Neural cell (in vitro differentiated cells): ENCODE measurements around the gene PROX1. TPM values are rescaled to one million over a fixed set of nuclear protein-coding genes. Genes with fewer than 3 reads are reported as not detected.

Experiments
- H2AFZ ChIP-seq: fragments of 200-600, 300-800 bp; sonication (generic), shearing (Covaris generic); 2 replicates; pipeline ENCODE4 v1.6.0; 2014; ENCODE audit warnings: low read depth, mild to moderate bottlenecking, antibody characterized with exemption, low read length, moderate library complexity
- H3F3A ChIP-seq: fragments of 200-600 bp; shearing (Covaris generic); 2 replicates; pipeline ENCODE4 v1.6.1; 2016; ENCODE audit warnings: mild to moderate bottlenecking, moderate library complexity, mixed read lengths, antibody characterized with exemption, low read length; ENCODE audit not compliant: insufficient read depth, poor library complexity, severe bottlenecking
- H3K27ac ChIP-seq: fragments of 200-600, 300-800 bp; sonication (generic), shearing (Covaris generic); 2 replicates; pipeline ENCODE4 v1.5.1; 2014; ENCODE audit warnings: mild to moderate bottlenecking, low read length, moderate library complexity
- H3K27me3 ChIP-seq: fragments of 300-800, 200-600 bp; sonication (generic), shearing (Covaris generic); 2 replicates; pipeline ENCODE4 v1.6.0; 2014; ENCODE audit warnings: mild to moderate bottlenecking, low read depth, low read length, moderate library complexity; ENCODE audit not compliant: insufficient read depth
- H3K36me3 ChIP-seq: fragments of 300-800, 200-600 bp; sonication (generic), shearing (Covaris generic); 2 replicates; pipeline ENCODE4 v1.5.1; 2014; ENCODE audit warnings: mild to moderate bottlenecking, antibody characterized with exemption, low read length, moderate library complexity; ENCODE audit not compliant: insufficient read depth
- H3K4me2 ChIP-seq: fragments of 300-800, 200-600 bp; sonication (generic), shearing (Covaris generic); 2 replicates; pipeline ENCODE4 v1.6.0; 2014; ENCODE audit warnings: mild to moderate bottlenecking, low read length
- H3K4me3 ChIP-seq: fragments of 300-800, 200-600 bp; sonication (generic), shearing (Covaris generic); 2 replicates; pipeline ENCODE4 v1.5.1; 2014; ENCODE audit warnings: mild to moderate bottlenecking, low read length, moderate library complexity
- H3K79me2 ChIP-seq: fragments of 200-600 bp; shearing (Covaris generic); replicated peaks from 2 replicates; pipeline ENCODE4 v1.6.0; 2014; ENCODE audit warnings: mild to moderate bottlenecking, low read length, moderate library complexity; ENCODE audit not compliant: insufficient read depth
- H3K9ac ChIP-seq: fragments of 300-800, 200-600 bp; sonication (generic), shearing (Covaris generic); 2 replicates; pipeline ENCODE4 v1.6.1; 2016; ENCODE audit warnings: mild to moderate bottlenecking, low read length, mixed read lengths
- H3K9me2 ChIP-seq: fragments of 200-600 bp; shearing (Covaris generic); 2 replicates; pipeline ENCODE4 v1.6.1; 2016; ENCODE audit warnings: mild to moderate bottlenecking, low read length, mixed read lengths; ENCODE audit not compliant: insufficient read depth
- H3K9me3 ChIP-seq: fragments of 200-600, 300-800 bp; sonication (generic), shearing (Covaris generic); 2 replicates; pipeline ENCODE4 v1.6.1; 2016; ENCODE audit warnings: mild to moderate bottlenecking, mixed run types, low read length, moderate library complexity, mixed read lengths
- H4K20me1 ChIP-seq: fragments of 200-600 bp; shearing (Covaris generic); 2 replicates; pipeline ENCODE4 v1.6.1; 2016; ENCODE audit warnings: mild to moderate bottlenecking, mixed run types; ENCODE audit not compliant: insufficient read depth
- CTCF ChIP-seq: fragments of 450-650 bp; IDR thresholded peaks from 2 replicates; pipeline ENCODE4 v1.5.1; 2014; ENCODE audit warnings: antibody characterized with exemption, mild to moderate bottlenecking, moderate library complexity; ENCODE audit not compliant: poor library complexity, severe bottlenecking
- EP300 ChIP-seq: fragments of 450-650 bp; conservative IDR thresholded peaks from 2 replicates; pipeline ENCODE4 v1.6.1; 2014; ENCODE audit warnings: antibody characterized with exemption, mild to moderate bottlenecking, moderate library complexity; ENCODE audit not compliant: poor library complexity, severe bottlenecking
- EZH2 ChIP-seq: fragments of 200-600, 300-800 bp; shearing (Covaris generic), sonication (generic); IDR thresholded peaks from 2 replicates; pipeline ENCODE4 v1.6.1; 2014; ENCODE audit warnings: antibody characterized with exemption, low read length, borderline replicate concordance, mild to moderate bottlenecking; ENCODE audit not compliant: insufficient read depth, poor library complexity, severe bottlenecking
- MXI1 ChIP-seq: fragments of 450-650 bp; conservative IDR thresholded peaks from 2 replicates; pipeline ENCODE4 v1.6.1; 2014; ENCODE audit warnings: antibody characterized with exemption, mild to moderate bottlenecking; ENCODE audit not compliant: poor library complexity, severe bottlenecking
- POLR2AphosphoS5 ChIP-seq: IDR thresholded peaks from 2 replicates; pipeline ENCODE4 v1.6.1; 2012
- RAD21 ChIP-seq: fragments of 450-650 bp; conservative IDR thresholded peaks from 2 replicates; pipeline ENCODE4 v1.6.1; 2014; ENCODE audit warnings: antibody characterized with exemption, mild to moderate bottlenecking, moderate library complexity
- REST ChIP-seq: IDR thresholded peaks from 2 replicates; pipeline ENCODE4 v1.6.1; 2012; ENCODE audit warnings: borderline replicate concordance
- SMC3 ChIP-seq: fragments of 450-650 bp; conservative IDR thresholded peaks from 2 replicates; pipeline ENCODE4 v1.6.1; 2014; ENCODE audit warnings: antibody characterized with exemption, mild to moderate bottlenecking, moderate library complexity; ENCODE audit not compliant: poor library complexity
- TAF1 ChIP-seq: IDR thresholded peaks from 2 replicates; pipeline ENCODE4 v1.6.1; 2012; ENCODE audit warnings: low read depth
- polyA plus RNA-seq: library from polyadenylated mRNA; depleted of rRNA; stranded (reverse); fragments of >200 nt; gene quantifications from 2 replicates; pipeline ENCODE4 v1.2.3, GENCODE V29; 2014

The PROX1 gene
- polyA plus RNA-seq, 1 donor from 2014 or later: 1.0 TPM

- Histone ChIP-seq H3K4me2 (no peak overlapping the region), H3K36me3 (no peaks in the 10 kb centered on the region), H3K27me3 (no peaks in the 10 kb centered on the region), H3K9ac (no peak overlapping the region), H3K9me3 (no peaks in the 10 kb centered on the region), H3K4me3 (no peak overlapping the region), H4K20me1 (no peaks in the 10 kb centered on the region), H3K79me2 (no peaks in the 10 kb centered on the region), H3K9me2 (no peaks in the 10 kb centered on the region), H3K27ac (no peak overlapping the region), H2AFZ (no peak overlapping the region), H3F3A (no peaks in the 10 kb centered on the region)
- TF ChIP-seq MXI1: no peak
- TF ChIP-seq CTCF: no peak
- no peak for TF ChIP-seq RAD21
- no peak for TF ChIP-seq EP300
- no peak for TF ChIP-seq POLR2AphosphoS5
- no peak for TF ChIP-seq REST
- TF ChIP-seq EZH2: no peak
- TF ChIP-seq SMC3: no peak
- no peak for TF ChIP-seq TAF1
These were observed 34.0 kb upstream of the PROX1 start for GRCh38 chr1:213953806-213954205.

- no peaks in the 10 kb centered on the region for H3K27me3 ChIP-seq
- no peaks in the 10 kb centered on the region for H3K9me3 ChIP-seq
- no peak overlapping the region for H3K9ac ChIP-seq
- H2AFZ ChIP-seq: no peak overlapping the region
- H4K20me1 ChIP-seq: no peaks in the 10 kb centered on the region
- no peak overlapping the region for H3K4me3 ChIP-seq
- TF ChIP-seq SMC3 (no peak), RAD21 (no peak), CTCF (no peak), REST (no peak), EP300 (no peak), TAF1 (no peak), EZH2 (no peak), POLR2AphosphoS5 (no peak), MXI1 (no peak)
- H3K27ac ChIP-seq: no peak overlapping the region
- no peaks in the 10 kb centered on the region for H3K9me2 ChIP-seq
- no peaks in the 10 kb centered on the region for H3K36me3 ChIP-seq
- no peaks in the 10 kb centered on the region for H3F3A ChIP-seq
- no peak overlapping the region for H3K4me2 ChIP-seq
- no peaks in the 10 kb centered on the region for H3K79me2 ChIP-seq
These were observed 31.4 kb upstream of the PROX1 start for GRCh38 chr1:213956295-213956770.
